Osteocyte (in vitro differentiated cells): ENCODE measurements around the gene PRRT3. TPM values are rescaled to one million over a fixed set of nuclear protein-coding genes. Genes with fewer than 3 reads are reported as not detected.
"Not testable (repeated sequence)": the region's sequence is repeated elsewhere in the genome, so short reads cannot be mapped to it uniquely, and the experiment has no call there.

Source experiments
- DNase-seq: peaks from one replicate; pipeline ENCODE4 v3.0.0; 2021; ENCODE audit warnings: mixed read lengths; ENCODE audit not compliant: unreplicated experiment; ENCODE audit errors: extremely low spot score
- H3K27ac Mint-ChIP-seq: one replicate; pipeline ENCODE4 v1.8.0; 2021; ENCODE audit warnings: mild to moderate bottlenecking, mixed read lengths; ENCODE audit not compliant: unreplicated experiment
- H3K27me3 Mint-ChIP-seq: one replicate; pipeline ENCODE4 v1.8.0; 2021; ENCODE audit warnings: mixed read lengths; ENCODE audit not compliant: unreplicated experiment
- H3K36me3 Mint-ChIP-seq: one replicate; pipeline ENCODE4 v1.8.0; 2021; ENCODE audit warnings: mixed read lengths; ENCODE audit not compliant: unreplicated experiment
- H3K4me1 Mint-ChIP-seq: one replicate; pipeline ENCODE4 v1.8.0; 2021; ENCODE audit warnings: mixed read lengths; ENCODE audit not compliant: unreplicated experiment
- H3K4me3 Mint-ChIP-seq: one replicate; pipeline ENCODE4 v1.8.0; 2021; ENCODE audit warnings: mild to moderate bottlenecking, moderate library complexity, mixed read lengths; ENCODE audit not compliant: unreplicated experiment
- H3K9me3 Mint-ChIP-seq: one replicate; pipeline ENCODE4 v1.8.0; 2021; ENCODE audit warnings: mixed read lengths; ENCODE audit not compliant: unreplicated experiment
- CTCF ChIP-seq: fragments of 200-600 bp; sonication (generic); IDR thresholded peaks from 2 replicates; pipeline ENCODE4 v1.5.0; 2021; ENCODE audit warnings: antibody characterized with exemption, mild to moderate bottlenecking, moderate library complexity
- total RNA-seq: library from RNA; stranded (reverse); gene quantifications from 2 replicates; pipeline ENCODE4 v1.2.1, GENCODE V29; 2021

PRRT3 gene
- total RNA-seq, 1 donor from 2014 or later, result 6.6 TPM

- no peak for DNase-seq
- peaks cover 13% of the 10 kb centered on the region for H3K4me1 Mint-ChIP-seq
- no peaks in the 10 kb centered on the region for H3K9me3 Mint-ChIP-seq
- no peak overlapping the region for H3K27ac Mint-ChIP-seq
- no peak overlapping the region for H3K4me3 Mint-ChIP-seq
- no peak for TF ChIP-seq CTCF
- H3K27me3 Mint-ChIP-seq, result no peaks in the 10 kb centered on the region
- peaks cover 2% of the 10 kb centered on the region for H3K36me3 Mint-ChIP-seq
Measured at GRCh38 chr3:9942934-9943690, 9.1 kb downstream of the PRRT3 start.

- Mint-ChIP-seq H3K9me3 (no peaks in the 10 kb centered on the region), H3K4me3 (no peak overlapping the region), H3K36me3 (peaks cover 6% of the 10 kb centered on the region), H3K4me1 (peaks cover 7% of the 10 kb centered on the region), H3K27ac (no peak overlapping the region), H3K27me3 (no peaks in the 10 kb centered on the region)
- DNase-seq, result no peak
- TF ChIP-seq CTCF, result no peak
Measured at GRCh38 chr3:9942164-9942563, 10.0 kb downstream of the PRRT3 start.

- TF ChIP-seq CTCF, result no peak
- Mint-ChIP-seq H3K27me3 (no peaks in the 10 kb centered on the region), H3K4me1 (peaks cover 5% of the 10 kb centered on the region), H3K4me3 (no peak overlapping the region), H3K9me3 (no peaks in the 10 kb centered on the region), H3K36me3 (peaks cover 6% of the 10 kb centered on the region), H3K27ac (no peak overlapping the region)
- DNase-seq, result no peak
Measured at GRCh38 chr3:9940746-9941145, 11.5 kb downstream of the PRRT3 start.

- not testable (repeated sequence) for H3K4me3 Mint-ChIP-seq, DNase-seq, H3K27ac Mint-ChIP-seq, H3K9me3 Mint-ChIP-seq, H3K27me3 Mint-ChIP-seq, H3K36me3 Mint-ChIP-seq, H3K4me1 Mint-ChIP-seq
Measured at GRCh38 chr3:9939906-9940305, 12.3 kb downstream of the PRRT3 start.

- Mint-ChIP-seq H3K27me3 (no peaks in the 10 kb centered on the region), H3K27ac (no peak overlapping the region), H3K9me3 (no peaks in the 10 kb centered on the region), H3K4me3 (no peak overlapping the region), H3K4me1 (peaks cover 17% of the 10 kb centered on the region), H3K36me3 (peaks cover 6% of the 10 kb centered on the region)
- DNase-seq, result no peak
- no peak for TF ChIP-seq CTCF
Measured at GRCh38 chr3:9938966-9939365, 13.2 kb downstream of the PRRT3 start.
